Suprapubic skin (tissue), 4 donors: Measurements from ENCODE around the gene EGFL7. TPM values are rescaled to one million over a fixed set of nuclear protein-coding genes. Genes with fewer than 3 reads are reported as not detected.
A peak's percentile ranks its signal among the peaks of the same experiment; 100 is the strongest.

Experiments used
- DNase-seq, 2 donors: peaks; one replicate each; pipeline ENCODE4 v3.0.0-alpha.2; 2019; ENCODE audit warnings: low spot score in 2 of 2
- H3K27ac ChIP-seq: fragments of 200-600 bp; sonication (generic); one replicate; pipeline ENCODE4 v1.5.1; 2019
- H3K27me3 ChIP-seq: fragments of 200-600 bp; sonication (generic); one replicate; pipeline ENCODE4 v1.5.1; 2019
- H3K36me3 ChIP-seq: fragments of 200-600 bp; sonication (generic); one replicate; pipeline ENCODE4 v1.5.1; 2019
- H3K4me1 ChIP-seq: fragments of 200-600 bp; sonication (generic); one replicate; pipeline ENCODE4 v1.5.1; 2019
- H3K4me3 ChIP-seq: fragments of 200-600 bp; sonication (generic); one replicate; pipeline ENCODE4 v1.5.1; 2019; ENCODE audit warnings: mild to moderate bottlenecking
- H3K9me3 ChIP-seq: fragments of 200-600 bp; sonication (generic); one replicate; pipeline ENCODE4 v1.5.1; 2019
- CTCF ChIP-seq, 2 donors: fragments of 200-600 bp in 1 of 2; fragments of 450-650 bp in 1 of 2; sonication (generic) in 1 of 2; IDR thresholded peaks; one replicate each; pipeline ENCODE4 v1.5.1; 2016 to 2019; ENCODE audit warnings: antibody characterized with exemption in 2 of 2, mild to moderate bottlenecking in 1 of 2, moderate library complexity in 1 of 2
- EP300 ChIP-seq: sonication (generic); formaldehyde crosslinking; IDR thresholded peaks from one replicate; pipeline ENCODE4 v1.6.1; 2017; ENCODE audit warnings: antibody characterized with exemption
- POLR2A ChIP-seq, 2 donors: fragments of 450-650 bp; IDR thresholded peaks; one replicate each; pipeline ENCODE4 v1.6.1; 2017; ENCODE audit warnings: antibody characterized with exemption in 2 of 2, mild to moderate bottlenecking in 2 of 2, moderate library complexity in 2 of 2
- POLR2AphosphoS5 ChIP-seq, 3 donors: sonication (generic); formaldehyde crosslinking; IDR thresholded peaks; one replicate each; pipeline ENCODE4 v1.6.1; 2017; ENCODE audit warnings: antibody characterized with exemption in 3 of 3
- WGBS: methylation state at CpG from one replicate; pipeline ENCODE4 v1.1.5; 2018; 5-methylcytosine and 5-hydroxymethylcytosine counted together
- total RNA-seq, 4 donors: library from RNA; depleted of rRNA; stranded (reverse); fragments of >200 nt; gene quantifications; one replicate each; pipeline ENCODE4 v1.1.0, GENCODE V29; 2016

The EGFL7 gene
- total RNA-seq, 4 donors from 2014 or later = 12.2 to 49.6 (median 28.6) TPM

GRCh38 chr9:136623016-136623841 is 39.5 kb upstream of the EGFL7 start:
- Histone ChIP-seq H3K4me1 (peaks cover 95% of the 10 kb centered on the region), H3K9me3 (no peaks in the 10 kb centered on the region), H3K27me3 (no peaks in the 10 kb centered on the region), H3K27ac (peak overlapping the region; percentile 86), H3K36me3 (no peaks in the 10 kb centered on the region), H3K4me3 (no peak overlapping the region)
- no peak for TF ChIP-seq CTCF (IDR thresholded peaks at IDR 0.05)
- no peak for TF ChIP-seq POLR2A (IDR thresholded peaks at IDR 0.05)
- TF ChIP-seq EP300 = no peak
- TF ChIP-seq POLR2AphosphoS5 (IDR thresholded peaks at IDR 0.05) = no peak
- no CpG with 5 or more reads among the region's 19 CpGs for WGBS
- no peak for DNase-seq

GRCh38 chr9:136623842-136624183 is 38.9 kb upstream of the EGFL7 start:
- peak overlapping the region; percentile 86 for H3K27ac ChIP-seq
- DNase-seq = no peak

GRCh38 chr9:136624184-136624951 is 38.3 kb upstream of the EGFL7 start:
- no peaks in the 10 kb centered on the region for H3K36me3 ChIP-seq
- H3K9me3 ChIP-seq = no peaks in the 10 kb centered on the region
- WGBS = no CpG with 5 or more reads among the region's 16 CpGs
- no peak for TF ChIP-seq CTCF (IDR thresholded peaks at IDR 0.05)
- TF ChIP-seq EP300 = no peak
- no peak for TF ChIP-seq POLR2AphosphoS5 (IDR thresholded peaks at IDR 0.05)
- TF ChIP-seq POLR2A (IDR thresholded peaks at IDR 0.05) = no peak
- peak overlapping the region; percentile 86 for H3K27ac ChIP-seq
- H3K4me1 ChIP-seq = peaks cover 83% of the 10 kb centered on the region
- H3K4me3 ChIP-seq = no peak overlapping the region
- no peak for DNase-seq
- H3K27me3 ChIP-seq = no peaks in the 10 kb centered on the region

More at GRCh38 chr9:136623842-136624183, 38.9 kb upstream of the EGFL7 start:
- Histone ChIP-seq H3K36me3 (no peaks in the 10 kb centered on the region), H3K4me3 (no peak overlapping the region), H3K4me1 (peaks cover 89% of the 10 kb centered on the region), H3K27me3 (no peaks in the 10 kb centered on the region), H3K9me3 (no peaks in the 10 kb centered on the region)
- 84% methylated on average over 7 of the region's 13 CpGs for WGBS
- no peak for TF ChIP-seq POLR2A (IDR thresholded peaks at IDR 0.05)
- peak in 2 of 3 donors; percentile 35 to 59 for TF ChIP-seq POLR2AphosphoS5 (IDR thresholded peaks at IDR 0.05)

- DNase-seq = peak in 1 of 2 donors; percentile 57
- Histone ChIP-seq H3K27ac (no peak overlapping the region), H3K36me3 (no peaks in the 10 kb centered on the region), H3K4me1 (peaks cover 78% of the 10 kb centered on the region), H3K27me3 (no peaks in the 10 kb centered on the region), H3K4me3 (no peak overlapping the region), H3K9me3 (no peaks in the 10 kb centered on the region)
- WGBS = 72% methylated on average over 3 of the region's 19 CpGs
- TF ChIP-seq CTCF (IDR thresholded peaks at IDR 0.05) = no peak
- TF ChIP-seq EP300 = no peak
- peak in 1 of 3 donors; percentile 28 for TF ChIP-seq POLR2AphosphoS5 (IDR thresholded peaks at IDR 0.05)
- TF ChIP-seq POLR2A (IDR thresholded peaks at IDR 0.05) = no peak
Observed at GRCh38 chr9:136625101-136626065, 37.3 kb upstream of the EGFL7 start.

GRCh38 chr9:136626066-136626725 is 36.5 kb upstream of the EGFL7 start:
- Histone ChIP-seq H3K4me1 (peaks cover 78% of the 10 kb centered on the region), H3K9me3 (no peaks in the 10 kb centered on the region), H3K27ac (no peak overlapping the region), H3K4me3 (no peak overlapping the region), H3K36me3 (no peaks in the 10 kb centered on the region), H3K27me3 (no peaks in the 10 kb centered on the region)
- DNase-seq = no peak
- TF ChIP-seq EP300 (no peak), POLR2A (IDR thresholded peaks at IDR 0.05) (no peak), CTCF (IDR thresholded peaks at IDR 0.05) (no peak), POLR2AphosphoS5 (IDR thresholded peaks at IDR 0.05) (no peak)
- no CpG with 5 or more reads among the region's 30 CpGs for WGBS
